ENCODE measurements around the gene CCT6B. TPM values are rescaled to one million over a fixed set of nuclear protein-coding genes. Genes with fewer than 3 reads are reported as not detected.

The CCT6B gene
- total and polyA plus RNA-seq, 9 of the 15 experiments (the other 6 are each of a cell fraction or from before 2014, with no cell fraction given) = 0.25 to 0.91 (median 0.58) TPM

DNA sequence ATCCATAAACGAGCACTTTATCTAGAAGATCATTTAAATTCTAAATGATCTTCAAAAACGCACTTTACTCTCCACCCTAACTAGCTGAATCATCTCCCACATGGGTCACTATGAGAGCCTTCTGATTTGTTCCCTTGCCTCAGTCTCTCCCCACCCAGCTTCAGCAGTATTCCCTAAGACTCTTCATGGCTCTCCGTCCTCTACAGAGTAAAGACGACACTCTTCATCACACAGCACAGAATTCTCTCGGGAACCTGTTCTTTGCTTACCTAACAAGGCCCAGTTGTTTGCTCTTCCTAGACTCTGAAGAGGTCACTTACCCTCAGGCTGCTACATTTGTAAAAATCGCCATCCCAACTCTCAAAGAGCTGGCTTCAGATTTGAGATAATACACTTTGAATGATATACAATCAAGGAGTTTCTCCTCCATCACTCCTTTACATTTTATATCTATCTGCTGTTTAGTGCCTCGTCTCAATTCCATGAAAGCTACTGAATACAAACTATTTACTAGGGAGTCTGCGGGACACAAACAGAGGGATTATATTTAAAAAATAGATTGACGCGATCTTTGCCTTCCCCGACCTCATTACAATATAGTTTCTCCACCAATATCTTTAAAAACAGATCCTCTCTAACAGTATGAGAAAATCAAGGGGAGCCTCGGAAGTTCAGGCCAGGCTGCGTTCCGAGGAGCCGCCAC is 18.5 kb upstream of the CCT6B start (continued):
- TF ChIP-seq, protein P1, sequence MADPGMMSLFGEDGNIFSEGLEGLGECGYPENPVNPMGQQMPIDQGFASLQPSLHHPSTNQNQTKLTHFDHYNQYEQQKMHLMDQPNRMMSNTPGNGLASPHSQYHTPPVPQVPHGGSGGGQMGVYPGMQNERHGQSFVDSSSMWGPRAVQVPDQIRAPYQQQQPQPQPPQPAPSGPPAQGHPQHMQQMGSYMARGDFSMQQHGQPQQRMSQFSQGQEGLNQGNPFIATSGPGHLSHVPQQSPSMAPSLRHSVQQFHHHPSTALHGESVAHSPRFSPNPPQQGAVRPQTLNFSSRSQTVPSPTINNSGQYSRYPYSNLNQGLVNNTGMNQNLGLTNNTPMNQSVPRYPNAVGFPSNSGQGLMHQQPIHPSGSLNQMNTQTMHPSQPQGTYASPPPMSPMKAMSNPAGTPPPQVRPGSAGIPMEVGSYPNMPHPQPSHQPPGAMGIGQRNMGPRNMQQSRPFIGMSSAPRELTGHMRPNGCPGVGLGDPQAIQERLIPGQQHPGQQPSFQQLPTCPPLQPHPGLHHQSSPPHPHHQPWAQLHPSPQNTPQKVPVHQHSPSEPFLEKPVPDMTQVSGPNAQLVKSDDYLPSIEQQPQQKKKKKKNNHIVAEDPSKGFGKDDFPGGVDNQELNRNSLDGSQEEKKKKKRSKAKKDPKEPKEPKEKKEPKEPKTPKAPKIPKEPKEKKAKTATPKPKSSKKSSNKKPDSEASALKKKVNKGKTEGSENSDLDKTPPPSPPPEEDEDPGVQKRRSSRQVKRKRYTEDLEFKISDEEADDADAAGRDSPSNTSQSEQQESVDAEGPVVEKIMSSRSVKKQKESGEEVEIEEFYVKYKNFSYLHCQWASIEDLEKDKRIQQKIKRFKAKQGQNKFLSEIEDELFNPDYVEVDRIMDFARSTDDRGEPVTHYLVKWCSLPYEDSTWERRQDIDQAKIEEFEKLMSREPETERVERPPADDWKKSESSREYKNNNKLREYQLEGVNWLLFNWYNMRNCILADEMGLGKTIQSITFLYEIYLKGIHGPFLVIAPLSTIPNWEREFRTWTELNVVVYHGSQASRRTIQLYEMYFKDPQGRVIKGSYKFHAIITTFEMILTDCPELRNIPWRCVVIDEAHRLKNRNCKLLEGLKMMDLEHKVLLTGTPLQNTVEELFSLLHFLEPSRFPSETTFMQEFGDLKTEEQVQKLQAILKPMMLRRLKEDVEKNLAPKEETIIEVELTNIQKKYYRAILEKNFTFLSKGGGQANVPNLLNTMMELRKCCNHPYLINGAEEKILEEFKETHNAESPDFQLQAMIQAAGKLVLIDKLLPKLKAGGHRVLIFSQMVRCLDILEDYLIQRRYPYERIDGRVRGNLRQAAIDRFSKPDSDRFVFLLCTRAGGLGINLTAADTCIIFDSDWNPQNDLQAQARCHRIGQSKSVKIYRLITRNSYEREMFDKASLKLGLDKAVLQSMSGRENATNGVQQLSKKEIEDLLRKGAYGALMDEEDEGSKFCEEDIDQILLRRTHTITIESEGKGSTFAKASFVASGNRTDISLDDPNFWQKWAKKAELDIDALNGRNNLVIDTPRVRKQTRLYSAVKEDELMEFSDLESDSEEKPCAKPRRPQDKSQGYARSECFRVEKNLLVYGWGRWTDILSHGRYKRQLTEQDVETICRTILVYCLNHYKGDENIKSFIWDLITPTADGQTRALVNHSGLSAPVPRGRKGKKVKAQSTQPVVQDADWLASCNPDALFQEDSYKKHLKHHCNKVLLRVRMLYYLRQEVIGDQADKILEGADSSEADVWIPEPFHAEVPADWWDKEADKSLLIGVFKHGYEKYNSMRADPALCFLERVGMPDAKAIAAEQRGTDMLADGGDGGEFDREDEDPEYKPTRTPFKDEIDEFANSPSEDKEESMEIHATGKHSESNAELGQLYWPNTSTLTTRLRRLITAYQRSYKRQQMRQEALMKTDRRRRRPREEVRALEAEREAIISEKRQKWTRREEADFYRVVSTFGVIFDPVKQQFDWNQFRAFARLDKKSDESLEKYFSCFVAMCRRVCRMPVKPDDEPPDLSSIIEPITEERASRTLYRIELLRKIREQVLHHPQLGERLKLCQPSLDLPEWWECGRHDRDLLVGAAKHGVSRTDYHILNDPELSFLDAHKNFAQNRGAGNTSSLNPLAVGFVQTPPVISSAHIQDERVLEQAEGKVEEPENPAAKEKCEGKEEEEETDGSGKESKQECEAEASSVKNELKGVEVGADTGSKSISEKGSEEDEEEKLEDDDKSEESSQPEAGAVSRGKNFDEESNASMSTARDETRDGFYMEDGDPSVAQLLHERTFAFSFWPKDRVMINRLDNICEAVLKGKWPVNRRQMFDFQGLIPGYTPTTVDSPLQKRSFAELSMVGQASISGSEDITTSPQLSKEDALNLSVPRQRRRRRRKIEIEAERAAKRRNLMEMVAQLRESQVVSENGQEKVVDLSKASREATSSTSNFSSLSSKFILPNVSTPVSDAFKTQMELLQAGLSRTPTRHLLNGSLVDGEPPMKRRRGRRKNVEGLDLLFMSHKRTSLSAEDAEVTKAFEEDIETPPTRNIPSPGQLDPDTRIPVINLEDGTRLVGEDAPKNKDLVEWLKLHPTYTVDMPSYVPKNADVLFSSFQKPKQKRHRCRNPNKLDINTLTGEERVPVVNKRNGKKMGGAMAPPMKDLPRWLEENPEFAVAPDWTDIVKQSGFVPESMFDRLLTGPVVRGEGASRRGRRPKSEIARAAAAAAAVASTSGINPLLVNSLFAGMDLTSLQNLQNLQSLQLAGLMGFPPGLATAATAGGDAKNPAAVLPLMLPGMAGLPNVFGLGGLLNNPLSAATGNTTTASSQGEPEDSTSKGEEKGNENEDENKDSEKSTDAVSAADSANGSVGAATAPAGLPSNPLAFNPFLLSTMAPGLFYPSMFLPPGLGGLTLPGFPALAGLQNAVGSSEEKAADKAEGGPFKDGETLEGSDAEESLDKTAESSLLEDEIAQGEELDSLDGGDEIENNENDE (IDR thresholded peaks at IDR 0.05; ENCODE audit: low read depth, low read length) = no peak
- TF ChIP-seq POLR2AphosphoS2 (IDR thresholded peaks at IDR 0.05; ENCODE audit: low read length) (0 out of 2 replicates have a peak, but pooled peaks have one; percentile 19), SREBF2 (CRISPR knock-in tag; IDR thresholded peaks at IDR 0.05) (0 out of 2 replicates have a peak, but pooled peaks have one; percentile 39), CSDE1 (IDR thresholded peaks at IDR 0.05) (0 out of 4 replicates have a peak, but pooled peaks of 1 of the 2 experiments have one; percentile 18), HDAC6 (IDR thresholded peaks at IDR 0.05; ENCODE audit: low read depth, low read length) (no peak), POLR2AphosphoS5 (IDR thresholded peaks at IDR 0.05; ENCODE audit: control insufficient read depth, insufficient read depth, low read depth, low read length) (no peak), C11orf30 (IDR thresholded peaks at IDR 0.05; ENCODE audit: low read depth) (peak; percentile 57; the same call in 1 of the 2 replicates), GTF2A2 (tag; IDR thresholded peaks at IDR 0.05) (no peak), PHB (CRISPR knock-in tag; IDR thresholded peaks at IDR 0.05) (no peak), DIDO1 (tag; IDR thresholded peaks at IDR 0.05; ENCODE audit: low read depth) (no peak), ZFX (CRISPR knock-in tag; IDR thresholded peaks at IDR 0.05) (no peak), EGR1 (conservative IDR thresholded peaks at IDR 0.05) (no peak), RBM17 (IDR thresholded peaks at IDR 0.05; ENCODE audit: borderline replicate concordance, low read depth, low read length) (no peak), PYGO2 (tag; IDR thresholded peaks at IDR 0.05) (no peak)
- TF ChIP-seq, protein P2, sequence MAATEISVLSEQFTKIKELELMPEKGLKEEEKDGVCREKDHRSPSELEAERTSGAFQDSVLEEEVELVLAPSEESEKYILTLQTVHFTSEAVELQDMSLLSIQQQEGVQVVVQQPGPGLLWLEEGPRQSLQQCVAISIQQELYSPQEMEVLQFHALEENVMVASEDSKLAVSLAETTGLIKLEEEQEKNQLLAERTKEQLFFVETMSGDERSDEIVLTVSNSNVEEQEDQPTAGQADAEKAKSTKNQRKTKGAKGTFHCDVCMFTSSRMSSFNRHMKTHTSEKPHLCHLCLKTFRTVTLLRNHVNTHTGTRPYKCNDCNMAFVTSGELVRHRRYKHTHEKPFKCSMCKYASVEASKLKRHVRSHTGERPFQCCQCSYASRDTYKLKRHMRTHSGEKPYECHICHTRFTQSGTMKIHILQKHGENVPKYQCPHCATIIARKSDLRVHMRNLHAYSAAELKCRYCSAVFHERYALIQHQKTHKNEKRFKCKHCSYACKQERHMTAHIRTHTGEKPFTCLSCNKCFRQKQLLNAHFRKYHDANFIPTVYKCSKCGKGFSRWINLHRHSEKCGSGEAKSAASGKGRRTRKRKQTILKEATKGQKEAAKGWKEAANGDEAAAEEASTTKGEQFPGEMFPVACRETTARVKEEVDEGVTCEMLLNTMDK (IDR thresholded peaks at IDR 0.05; ENCODE audit: borderline replicate concordance, insufficient read depth, low read depth, low read length, poor library complexity, severe bottlenecking) = no peak
